ENCODE measurements around the gene SHISAL1. TPM values are rescaled to one million over a fixed set of nuclear protein-coding genes. Genes with fewer than 3 reads are reported as not detected.

SHISAL1 gene
- total RNA-seq, 4 donors from 2014 or later: 1.1 to 3.3 (median 1.4) TPM

DNA sequence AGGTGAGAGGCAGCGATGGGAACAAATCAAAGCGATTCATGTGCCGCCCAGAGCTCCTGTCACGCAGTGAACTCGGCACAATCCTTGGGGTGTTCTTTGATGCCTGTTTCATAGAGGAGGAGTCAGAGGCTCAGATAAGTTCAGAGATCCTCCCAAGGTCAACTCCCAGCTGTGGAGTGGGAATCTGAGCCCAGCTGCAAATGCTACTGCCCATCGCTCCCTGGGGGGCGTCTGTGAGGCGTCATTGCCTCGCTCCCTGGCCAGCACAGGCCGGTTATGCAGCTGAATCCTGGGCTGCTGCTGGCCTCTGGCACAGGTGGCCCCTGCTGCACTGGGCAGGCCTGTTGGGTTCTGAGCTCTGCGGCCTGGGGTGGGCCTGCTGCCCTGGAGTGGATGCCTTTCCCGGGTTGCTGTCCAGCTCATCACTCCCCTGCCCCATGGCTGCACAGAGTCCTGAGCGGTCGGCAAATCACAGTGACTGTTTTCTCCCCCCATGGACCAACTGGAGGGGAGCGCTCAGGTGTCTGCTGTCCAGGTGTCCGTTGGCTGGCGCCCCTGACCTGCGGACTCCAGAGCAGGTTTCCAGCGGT is 36.3 kb upstream of the SHISAL1 start:
- no peaks in the 10 kb centered on the region for H3K27me3 ChIP-seq
- TF ChIP-seq CTCF (IDR thresholded peaks at IDR 0.05): no peak
- TF ChIP-seq POLR2A (IDR thresholded peaks at IDR 0.05): no peak
- DNase-seq: no peak
- no peaks in the 10 kb centered on the region for H3K9me3 ChIP-seq
- H3K36me3 ChIP-seq: no peaks in the 10 kb centered on the region
- peaks cover 0 to 4% (median 0%) of the 10 kb centered on the region in 4 donors for H3K4me1 ChIP-seq
- no peak overlapping the region for H3K27ac ChIP-seq
- H3K4me3 ChIP-seq: no peak overlapping the region

DNA sequence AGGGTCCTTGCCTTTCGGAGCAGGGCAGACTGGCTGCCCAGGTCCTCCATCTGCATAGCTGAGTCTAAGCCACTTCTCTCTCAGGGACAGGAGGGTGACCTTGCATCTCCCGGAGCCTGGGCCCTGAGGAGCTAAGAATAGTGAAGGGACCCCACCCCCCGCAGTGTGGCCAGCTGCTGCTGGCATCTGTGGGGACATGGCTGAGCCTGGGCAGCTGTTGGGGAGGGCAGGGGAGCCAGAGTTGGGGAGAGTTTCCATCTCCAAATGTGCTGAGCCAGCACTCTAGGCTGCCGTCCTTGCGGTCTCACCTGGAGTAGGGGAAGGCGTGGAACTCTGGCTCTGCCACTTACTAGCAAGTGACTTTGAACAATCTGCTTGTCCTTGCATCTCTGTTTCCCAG is 34.8 kb upstream of the SHISAL1 start:
- no peak overlapping the region for H3K4me3 ChIP-seq
- no peaks in the 10 kb centered on the region for H3K27me3 ChIP-seq
- H3K27ac ChIP-seq: no peak overlapping the region
- H3K9me3 ChIP-seq: no peaks in the 10 kb centered on the region
- H3K4me1 ChIP-seq: peaks cover 0 to 4% (median 0%) of the 10 kb centered on the region in 4 donors
- DNase-seq: no peak
- TF ChIP-seq POLR2A (IDR thresholded peaks at IDR 0.05): no peak
- TF ChIP-seq CTCF (IDR thresholded peaks at IDR 0.05): no peak
- H3K36me3 ChIP-seq: no peaks in the 10 kb centered on the region

DNA sequence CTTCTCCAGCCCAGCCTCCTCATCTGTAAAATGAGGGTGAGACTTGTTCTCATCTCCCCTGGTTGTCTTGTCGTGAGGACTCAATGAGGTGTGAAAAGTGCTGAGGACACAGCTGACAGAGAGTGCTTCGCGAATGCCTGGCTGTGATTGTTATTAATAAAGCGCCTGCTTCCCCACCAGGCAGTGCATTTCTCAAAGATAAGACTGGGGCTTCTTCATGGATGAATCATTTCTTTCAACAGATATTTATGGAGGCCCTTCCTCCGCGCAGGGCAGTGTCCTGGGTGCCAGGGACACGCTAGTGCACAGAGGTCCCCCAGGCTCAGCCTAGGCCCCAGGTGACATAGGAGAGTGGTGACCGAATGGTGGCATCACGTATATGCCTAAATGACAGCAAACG is 34.3 kb upstream of the SHISAL1 start:
- no peak overlapping the region for H3K27ac ChIP-seq
- no peak overlapping the region for H3K4me3 ChIP-seq
- H3K9me3 ChIP-seq: no peaks in the 10 kb centered on the region
- no peak for TF ChIP-seq CTCF (IDR thresholded peaks at IDR 0.05)
- TF ChIP-seq POLR2A (IDR thresholded peaks at IDR 0.05): no peak
- H3K4me1 ChIP-seq: peaks cover 0 to 5% (median 0%) of the 10 kb centered on the region in 4 donors
- DNase-seq: no peak
- no peaks in the 10 kb centered on the region for H3K27me3 ChIP-seq
- H3K36me3 ChIP-seq: no peaks in the 10 kb centered on the region

DNA sequence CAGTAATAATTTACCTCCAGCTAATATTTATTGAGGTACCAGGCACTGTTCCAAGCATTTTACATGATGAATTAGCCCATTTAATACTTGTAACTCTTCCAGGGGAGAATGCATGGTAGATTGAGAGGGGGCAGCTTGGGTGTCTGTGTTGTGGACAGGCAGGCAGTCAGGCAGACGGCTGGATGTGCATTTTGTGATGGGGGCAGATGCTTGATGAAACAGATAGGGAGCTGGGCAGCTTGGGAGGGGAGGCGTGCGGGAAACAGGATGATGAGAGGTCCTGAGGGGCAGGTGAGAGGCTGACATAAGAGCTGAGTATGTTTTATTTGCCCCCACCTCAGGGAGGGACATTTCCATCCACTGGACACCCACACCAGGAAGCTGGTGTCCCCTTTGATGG is 33.1 kb upstream of the SHISAL1 start:
- peaks cover 0 to 8% (median 0%) of the 10 kb centered on the region in 4 donors for H3K4me1 ChIP-seq
- no peaks in the 10 kb centered on the region for H3K27me3 ChIP-seq
- no peaks in the 10 kb centered on the region for H3K9me3 ChIP-seq
- no peak for TF ChIP-seq POLR2A (IDR thresholded peaks at IDR 0.05)
- DNase-seq: no peak
- H3K4me3 ChIP-seq: no peak overlapping the region
- H3K36me3 ChIP-seq: no peaks in the 10 kb centered on the region
- H3K27ac ChIP-seq: no peak overlapping the region

DNA sequence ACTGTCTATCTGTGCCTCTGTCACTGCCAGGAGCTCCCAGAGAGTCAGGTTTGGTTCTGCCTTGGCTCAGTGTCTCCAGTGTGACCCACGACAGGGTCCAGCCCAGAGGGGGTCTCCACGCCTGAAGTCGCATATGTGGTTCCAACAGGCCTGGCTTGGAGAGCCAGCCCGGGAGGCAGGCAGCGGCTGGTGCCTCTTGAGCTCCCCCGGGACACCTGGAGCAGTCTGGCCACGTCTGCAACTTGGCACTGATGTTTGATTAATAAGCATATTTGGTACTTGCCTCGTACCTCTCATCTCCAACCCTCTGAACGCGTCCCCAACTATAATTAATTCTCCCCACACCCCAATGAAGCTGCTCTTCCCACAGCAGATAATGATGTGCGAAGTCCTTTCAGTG is 31.7 kb upstream of the SHISAL1 start:
- no peak overlapping the region for H3K27ac ChIP-seq
- no peak for DNase-seq

More for the DNA sequence above, 31.7 kb upstream of the SHISAL1 start:
- Histone ChIP-seq H3K4me1 (peaks cover 0 to 8% (median 0%) of the 10 kb centered on the region in 4 donors), H3K9me3 (no peaks in the 10 kb centered on the region), H3K27me3 (no peaks in the 10 kb centered on the region), H3K4me3 (no peak overlapping the region), H3K36me3 (no peaks in the 10 kb centered on the region)
- TF ChIP-seq POLR2A (IDR thresholded peaks at IDR 0.05): no peak
- no peak for TF ChIP-seq CTCF (IDR thresholded peaks at IDR 0.05)

Data from Peyer's patch (tissue), 4 donors.